ENCODE measurements around the gene RRP15. TPM values are rescaled to one million over a fixed set of nuclear protein-coding genes. Genes with fewer than 3 reads are reported as not detected.
A peak's percentile ranks its signal among the peaks of the same experiment; 100 is the strongest.

The RRP15 gene
- total RNA-seq, 2 donors from 2014 or later = 10.9 to 25.3 TPM

- H3K36me3 Mint-ChIP-seq (ENCODE audit: low read depth) = no peaks in the 10 kb centered on the region
- H3K27me3 Mint-ChIP-seq = peaks cover 31% of the 10 kb centered on the region
- peak overlapping the region; percentile 28 for H3K27ac Mint-ChIP-seq
- no peaks in the 10 kb centered on the region for H3K9me3 Mint-ChIP-seq
- peak; percentile 85 for ATAC-seq (replicated peaks)
- H3K4me3 Mint-ChIP-seq = peak overlapping the region; percentile 57
- peaks cover 19% of the 10 kb centered on the region for H3K4me1 Mint-ChIP-seq
Observed at GRCh38 chr1:218351391-218352074, 66.4 kb downstream of the RRP15 start.

- no peaks in the 10 kb centered on the region for H3K36me3 Mint-ChIP-seq (ENCODE audit: low read depth)
- no peaks in the 10 kb centered on the region for H3K9me3 Mint-ChIP-seq
- H3K4me1 Mint-ChIP-seq = peaks cover 14% of the 10 kb centered on the region
- no peak overlapping the region for H3K27ac Mint-ChIP-seq
- peaks cover 26% of the 10 kb centered on the region for H3K27me3 Mint-ChIP-seq
- ATAC-seq (replicated peaks) = no peak
- H3K4me3 Mint-ChIP-seq = peak overlapping the region; percentile 57
Observed at GRCh38 chr1:218352075-218352438, 67.0 kb downstream of the RRP15 start.

- no peak for ATAC-seq (replicated peaks)
- H3K9me3 Mint-ChIP-seq = no peaks in the 10 kb centered on the region
- H3K27ac Mint-ChIP-seq = no peak overlapping the region
- H3K27me3 Mint-ChIP-seq = peaks cover 10% of the 10 kb centered on the region
- no peak overlapping the region for H3K4me3 Mint-ChIP-seq
- no peaks in the 10 kb centered on the region for H3K36me3 Mint-ChIP-seq (ENCODE audit: low read depth)
- H3K4me1 Mint-ChIP-seq = peaks cover 11% of the 10 kb centered on the region
Observed at GRCh38 chr1:218353656-218354055, 68.6 kb downstream of the RRP15 start.

- Mint-ChIP-seq H3K27ac (no peak overlapping the region), H3K4me1 (peaks cover 11% of the 10 kb centered on the region), H3K4me3 (no peak overlapping the region), H3K27me3 (peaks cover 7% of the 10 kb centered on the region), H3K9me3 (no peaks in the 10 kb centered on the region), H3K36me3 (ENCODE audit: low read depth) (no peaks in the 10 kb centered on the region)
- ATAC-seq (replicated peaks) = no peak
Observed at GRCh38 chr1:218355278-218355677, 70.2 kb downstream of the RRP15 start.

GRCh38 chr1:218357211-218357892, 72.3 kb downstream of the RRP15 start:
- ATAC-seq (replicated peaks) = no peak
- peaks cover 5% of the 10 kb centered on the region for H3K27me3 Mint-ChIP-seq
- H3K4me1 Mint-ChIP-seq = no peaks in the 10 kb centered on the region
- H3K36me3 Mint-ChIP-seq (ENCODE audit: low read depth) = no peaks in the 10 kb centered on the region
- no peaks in the 10 kb centered on the region for H3K9me3 Mint-ChIP-seq
- no peak overlapping the region for H3K27ac Mint-ChIP-seq
- no peak overlapping the region for H3K4me3 Mint-ChIP-seq

- Mint-ChIP-seq H3K27ac (no peak overlapping the region), H3K36me3 (ENCODE audit: low read depth) (no peaks in the 10 kb centered on the region), H3K4me1 (no peaks in the 10 kb centered on the region), H3K27me3 (peaks cover 5% of the 10 kb centered on the region), H3K9me3 (no peaks in the 10 kb centered on the region), H3K4me3 (no peak overlapping the region)
- ATAC-seq (replicated peaks) = no peak
Observed at GRCh38 chr1:218357893-218358232, 72.8 kb downstream of the RRP15 start.

GRCh38 chr1:218361298-218362065, 76.4 kb downstream of the RRP15 start:
- Mint-ChIP-seq H3K27ac (no peak overlapping the region), H3K4me3 (no peak overlapping the region), H3K36me3 (ENCODE audit: low read depth) (no peaks in the 10 kb centered on the region), H3K9me3 (no peaks in the 10 kb centered on the region), H3K27me3 (no peaks in the 10 kb centered on the region), H3K4me1 (no peaks in the 10 kb centered on the region)
- no peak for ATAC-seq (replicated peaks)

- H3K27ac Mint-ChIP-seq = no peak overlapping the region
- no peaks in the 10 kb centered on the region for H3K4me1 Mint-ChIP-seq
- H3K36me3 Mint-ChIP-seq (ENCODE audit: low read depth) = no peaks in the 10 kb centered on the region
- ATAC-seq (replicated peaks) = peak; percentile 49
- no peak overlapping the region for H3K4me3 Mint-ChIP-seq
- H3K9me3 Mint-ChIP-seq = no peaks in the 10 kb centered on the region
- peaks cover 3% of the 10 kb centered on the region for H3K27me3 Mint-ChIP-seq
Observed at GRCh38 chr1:218362418-218363076, 77.5 kb downstream of the RRP15 start.

- no peaks in the 10 kb centered on the region for H3K4me1 Mint-ChIP-seq
- no peak overlapping the region for H3K4me3 Mint-ChIP-seq
- H3K9me3 Mint-ChIP-seq = no peaks in the 10 kb centered on the region
- ATAC-seq (replicated peaks) = no peak
- no peaks in the 10 kb centered on the region for H3K36me3 Mint-ChIP-seq (ENCODE audit: low read depth)
- no peak overlapping the region for H3K27ac Mint-ChIP-seq
- peaks cover 3% of the 10 kb centered on the region for H3K27me3 Mint-ChIP-seq
Observed at GRCh38 chr1:218363141-218363540, 78.0 kb downstream of the RRP15 start.

GRCh38 chr1:218364028-218364710, 79.1 kb downstream of the RRP15 start:
- no peak for ATAC-seq (replicated peaks)
- no peaks in the 10 kb centered on the region for H3K9me3 Mint-ChIP-seq
- no peaks in the 10 kb centered on the region for H3K4me1 Mint-ChIP-seq
- H3K4me3 Mint-ChIP-seq = no peak overlapping the region
- no peak overlapping the region for H3K27ac Mint-ChIP-seq
- no peaks in the 10 kb centered on the region for H3K36me3 Mint-ChIP-seq (ENCODE audit: low read depth)
- peaks cover 7% of the 10 kb centered on the region for H3K27me3 Mint-ChIP-seq

GRCh38 chr1:218365226-218365999, 80.3 kb downstream of the RRP15 start:
- Mint-ChIP-seq H3K27me3 (peaks cover 7% of the 10 kb centered on the region), H3K36me3 (ENCODE audit: low read depth) (no peaks in the 10 kb centered on the region), H3K27ac (no peak overlapping the region), H3K4me3 (no peak overlapping the region), H3K9me3 (no peaks in the 10 kb centered on the region), H3K4me1 (no peaks in the 10 kb centered on the region)
- no peak for ATAC-seq (replicated peaks)

GRCh38 chr1:218366322-218367052, 81.4 kb downstream of the RRP15 start:
- Mint-ChIP-seq H3K27me3 (peaks cover 7% of the 10 kb centered on the region), H3K36me3 (ENCODE audit: low read depth) (no peaks in the 10 kb centered on the region), H3K4me3 (no peak overlapping the region), H3K4me1 (no peaks in the 10 kb centered on the region), H3K27ac (no peak overlapping the region), H3K9me3 (no peaks in the 10 kb centered on the region)
- no peak for ATAC-seq (replicated peaks)

GRCh38 chr1:218367118-218367517, 82.0 kb downstream of the RRP15 start:
- Mint-ChIP-seq H3K27ac (no peak overlapping the region), H3K36me3 (ENCODE audit: low read depth) (no peaks in the 10 kb centered on the region), H3K4me3 (no peak overlapping the region), H3K27me3 (peaks cover 12% of the 10 kb centered on the region), H3K4me1 (no peaks in the 10 kb centered on the region), H3K9me3 (no peaks in the 10 kb centered on the region)
- no peak for ATAC-seq (replicated peaks)

All from activated T-helper 17 cell treated with anti-CD3 and anti-CD28 coated beads, Interleukin-2, amount 50 U/mL, for 72 hours (primary cell).